Fibroblast of the aortic adventitia (primary cell): Measurements from ENCODE around the gene MEF2C. TPM values are rescaled to one million over a fixed set of nuclear protein-coding genes. Genes with fewer than 3 reads are reported as not detected.
A peak's percentile ranks its signal among the peaks of the same experiment; 100 is the strongest.

Experiments used
- DNase-seq: peaks from one replicate; pipeline ENCODE4 v3.0.0-alpha.2; 2010; ENCODE audit warnings: low read depth
- H3K4me3 ChIP-seq: 2 replicates; pipeline ENCODE4 v1.5.1; 2011; ENCODE audit warnings: low read depth, mild to moderate bottlenecking, control low read depth, low read length, moderate library complexity
- total RNA-seq: library from RNA; depleted of rRNA; stranded (reverse); fragments of >200 nt; gene quantifications from 2 replicates; pipeline ENCODE4 v1.2.3, GENCODE V29; 2012; ENCODE audit warnings: low replicate concordance
- TF ChIP-seq, protein P1 (sequence below): IDR thresholded peaks from 2 replicates; pipeline ENCODE4 v1.5.1; 2011; ENCODE audit warnings: mild to moderate bottlenecking, low read length, control low read depth, inconsistent platforms; ENCODE audit not compliant: insufficient read depth

The MEF2C gene
- total RNA-seq, 1 donor: 38.6 TPM

DNA sequence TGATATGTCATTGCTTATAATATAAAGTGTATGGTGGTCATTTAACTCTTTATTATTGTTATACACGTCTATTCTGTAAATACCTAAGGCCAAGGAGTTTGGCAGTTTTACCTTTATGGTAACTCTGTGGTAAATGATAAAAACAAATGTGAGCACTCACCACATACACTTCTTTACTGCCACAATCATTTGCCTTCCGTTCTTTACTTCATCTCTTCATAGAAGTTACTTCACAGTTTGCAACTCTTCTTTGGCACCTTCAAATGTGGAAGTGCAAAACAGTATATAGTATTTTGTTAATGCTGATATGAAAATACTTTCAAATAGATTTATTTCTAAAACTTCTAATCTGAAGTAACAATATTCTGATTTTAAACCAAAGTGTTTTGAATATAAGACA is 4.4 kb upstream of the MEF2C start:
- no peak overlapping the region for H3K4me3 ChIP-seq
- DNase-seq: no peak
- TF ChIP-seq, protein P1, sequence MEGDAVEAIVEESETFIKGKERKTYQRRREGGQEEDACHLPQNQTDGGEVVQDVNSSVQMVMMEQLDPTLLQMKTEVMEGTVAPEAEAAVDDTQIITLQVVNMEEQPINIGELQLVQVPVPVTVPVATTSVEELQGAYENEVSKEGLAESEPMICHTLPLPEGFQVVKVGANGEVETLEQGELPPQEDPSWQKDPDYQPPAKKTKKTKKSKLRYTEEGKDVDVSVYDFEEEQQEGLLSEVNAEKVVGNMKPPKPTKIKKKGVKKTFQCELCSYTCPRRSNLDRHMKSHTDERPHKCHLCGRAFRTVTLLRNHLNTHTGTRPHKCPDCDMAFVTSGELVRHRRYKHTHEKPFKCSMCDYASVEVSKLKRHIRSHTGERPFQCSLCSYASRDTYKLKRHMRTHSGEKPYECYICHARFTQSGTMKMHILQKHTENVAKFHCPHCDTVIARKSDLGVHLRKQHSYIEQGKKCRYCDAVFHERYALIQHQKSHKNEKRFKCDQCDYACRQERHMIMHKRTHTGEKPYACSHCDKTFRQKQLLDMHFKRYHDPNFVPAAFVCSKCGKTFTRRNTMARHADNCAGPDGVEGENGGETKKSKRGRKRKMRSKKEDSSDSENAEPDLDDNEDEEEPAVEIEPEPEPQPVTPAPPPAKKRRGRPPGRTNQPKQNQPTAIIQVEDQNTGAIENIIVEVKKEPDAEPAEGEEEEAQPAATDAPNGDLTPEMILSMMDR: no peak

DNA sequence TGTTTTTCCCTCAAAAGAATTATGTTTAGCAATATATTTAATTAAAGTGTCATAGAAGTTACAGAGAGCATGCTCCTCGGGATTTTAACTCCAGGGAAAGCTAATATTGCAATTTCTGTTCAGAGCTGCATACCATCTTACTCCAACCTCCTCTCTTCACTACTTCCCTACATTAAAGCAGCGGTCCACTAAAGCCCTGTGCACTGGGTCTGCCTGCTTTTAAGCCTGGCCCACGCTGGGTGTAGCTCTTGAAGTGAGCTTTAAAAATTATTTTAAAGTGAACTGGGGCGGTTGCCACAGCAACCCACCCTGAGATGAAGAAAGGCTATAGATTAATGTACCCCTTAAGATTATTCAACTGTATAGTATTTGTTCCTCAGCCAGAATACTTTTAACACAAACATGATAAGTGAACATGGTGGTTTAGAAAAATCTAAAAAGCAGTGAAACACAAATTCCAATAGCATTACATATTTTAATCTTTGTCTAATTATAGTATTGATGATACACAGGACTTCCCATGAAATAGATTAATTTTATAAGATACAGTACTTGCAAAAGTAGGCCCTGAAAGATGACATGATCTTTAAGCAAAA is 3.9 kb upstream of the MEF2C start:
- H3K4me3 ChIP-seq: no peak overlapping the region
- DNase-seq: peak; percentile 16
- TF ChIP-seq, protein P1: no peak

DNA sequence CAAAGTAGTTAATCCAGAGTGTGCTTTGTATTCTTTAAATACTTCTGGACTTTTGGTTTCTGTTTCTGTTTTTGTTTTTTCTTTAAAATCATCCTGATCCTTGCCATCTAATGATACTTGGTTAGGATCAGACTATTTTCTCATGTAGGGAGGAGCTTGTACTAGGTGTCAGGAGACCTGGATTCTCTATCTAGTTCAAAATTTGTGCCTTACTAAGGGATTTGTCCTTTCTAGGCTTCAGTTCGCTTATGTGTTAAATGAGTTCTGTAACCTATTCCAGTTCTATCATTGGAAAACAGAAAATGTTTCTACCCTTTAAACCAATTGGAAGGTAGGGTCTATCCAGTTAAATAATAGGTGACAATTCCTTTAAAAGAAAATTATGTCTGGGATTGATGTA is 3.3 kb upstream of the MEF2C start:
- DNase-seq: peak; percentile 23
- peak overlapping the region; percentile 31 for H3K4me3 ChIP-seq
- TF ChIP-seq, protein P1: no peak

DNA sequence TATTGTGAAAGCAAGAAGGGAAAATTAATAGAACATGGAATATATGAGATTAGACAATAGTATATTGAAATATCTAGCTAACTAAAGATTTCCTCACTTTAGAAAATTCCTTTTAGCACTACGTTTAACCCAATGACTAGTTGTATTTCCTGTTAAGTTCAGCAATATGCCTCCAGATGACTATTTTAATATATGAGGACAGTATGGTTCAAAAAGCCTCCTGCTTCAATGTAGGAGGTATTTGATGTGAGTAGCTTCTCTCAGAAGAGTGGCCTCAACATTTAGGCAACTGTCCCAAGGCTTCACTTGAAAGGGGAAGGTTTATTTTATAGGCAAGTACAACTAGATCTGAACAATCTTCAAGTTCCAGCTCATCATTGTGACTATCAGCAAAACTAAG is 2.0 kb upstream of the MEF2C start:
- H3K4me3 ChIP-seq: no peak overlapping the region
- peak; percentile 21 for DNase-seq
- TF ChIP-seq, protein P1: no peak

DNA sequence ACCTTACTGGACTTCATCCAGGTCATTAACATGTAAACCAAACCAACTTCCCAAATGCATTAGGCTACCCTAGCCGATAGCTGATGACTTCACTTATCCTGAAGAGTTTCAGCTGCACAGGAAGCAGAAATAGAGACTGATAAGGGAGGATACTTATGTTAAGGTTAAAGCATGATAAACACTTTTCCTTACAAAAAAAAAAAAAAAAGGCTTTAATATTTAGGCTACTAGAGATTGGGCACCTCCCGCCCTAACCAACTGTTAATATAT is 1.6 kb upstream of the MEF2C start:
- TF ChIP-seq, protein P1: no peak
- DNase-seq: peak; percentile 44
- H3K4me3 ChIP-seq: peak overlapping the region; percentile 74

DNA sequence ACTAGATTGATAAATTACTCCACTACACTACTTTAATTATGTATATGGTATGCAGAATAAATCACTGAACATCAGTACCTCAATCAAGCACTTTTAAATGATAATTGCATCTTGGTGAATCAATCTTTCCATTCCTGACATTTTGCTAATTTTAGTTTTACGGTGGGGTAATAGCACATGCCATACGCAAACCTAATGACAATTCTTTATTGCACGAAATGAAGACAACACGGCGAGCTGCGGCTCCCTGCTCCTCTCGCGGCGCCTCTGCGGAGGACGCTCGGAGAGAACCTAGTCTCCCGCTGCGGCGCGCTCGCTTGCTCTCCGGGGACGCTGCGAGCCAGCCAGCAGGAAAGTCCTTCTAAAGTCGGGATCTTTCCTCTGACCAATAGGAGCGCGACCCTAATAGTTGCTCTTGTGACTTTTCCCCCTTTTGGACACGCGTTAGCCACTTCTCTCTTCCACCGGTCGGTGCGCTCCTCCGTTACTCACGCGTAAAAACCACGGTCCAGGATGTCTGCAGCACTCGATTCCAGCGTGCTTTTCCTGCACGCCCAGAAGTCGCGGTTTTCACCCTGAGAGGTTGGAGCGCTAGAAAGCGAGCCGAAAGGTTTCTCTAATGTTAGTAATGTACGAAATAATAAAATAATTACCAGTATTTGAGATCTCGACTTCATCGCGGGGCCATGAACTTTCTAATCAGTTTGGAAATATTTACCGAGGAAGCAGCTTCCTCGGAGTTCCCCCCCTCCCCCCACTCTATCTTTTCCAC is 1.0 kb upstream of the MEF2C start:
- TF ChIP-seq, protein P1: peak; percentile 24
- DNase-seq: peak; percentile 84
- peak overlapping the region; percentile 74 for H3K4me3 ChIP-seq
